NCI-H748 (cell line): Measurements from ENCODE around the gene ZNF281.
"Not testable (repeated sequence)": the region's sequence is repeated elsewhere in the genome, so short reads cannot be mapped to it uniquely, and the experiment has no call there.

ENCODE experiments used
- DNase-seq: peaks from one replicate; lab custom pipeline; 2025; ENCODE audit not compliant: unreplicated experiment; lab: John Stamatoyannopoulos, UW

Gene ZNF281

GRCh38 chr1:200409761-200410565 lies at the start of gene ZNF281:
TSS of gene ZNF281 (minus strand) at chr1:200410036. CDS start at chr1:200409705, 331 bp downstream.
- peak; percentile 96 for DNase-seq

GRCh38 chr1:200458780-200459179 lies 48.9 kb upstream of the ZNF281 start:
- DNase-seq, result peak; percentile 4

GRCh38 chr1:200457810-200458209 lies 48.0 kb upstream of the ZNF281 start:
- DNase-seq, result no peak

GRCh38 chr1:200454425-200454824 lies 44.6 kb upstream of the ZNF281 start:
- no peak for DNase-seq

- DNase-seq, result no peak
These were observed 43.7 kb upstream of the ZNF281 start for GRCh38 chr1:200453553-200453905.

- DNase-seq, result no peak
These were observed 43.2 kb upstream of the ZNF281 start for GRCh38 chr1:200452850-200453552.

- no peak for DNase-seq
These were observed 38.4 kb upstream of the ZNF281 start for GRCh38 chr1:200448034-200448762.

GRCh38 chr1:200445213-200445612 lies 35.4 kb upstream of the ZNF281 start:
- no peak for DNase-seq

- DNase-seq, result no peak
These were observed 34.6 kb upstream of the ZNF281 start for GRCh38 chr1:200444478-200444877.

GRCh38 chr1:200443860-200444259 lies 34.0 kb upstream of the ZNF281 start:
- DNase-seq, result no peak

GRCh38 chr1:200442537-200443156 lies 32.8 kb upstream of the ZNF281 start:
- DNase-seq, result no peak

- no peak for DNase-seq
These were observed 32.2 kb upstream of the ZNF281 start for GRCh38 chr1:200442023-200442422.

GRCh38 chr1:200438911-200439310 lies 29.1 kb upstream of the ZNF281 start:
- no peak for DNase-seq

- not testable (repeated sequence) for DNase-seq
These were observed 28.6 kb upstream of the ZNF281 start for GRCh38 chr1:200438413-200438812.

- DNase-seq, result no peak
These were observed 27.8 kb upstream of the ZNF281 start for GRCh38 chr1:200437556-200438203.

GRCh38 chr1:200437088-200437487 lies 27.3 kb upstream of the ZNF281 start:
- no peak for DNase-seq

- no peak for DNase-seq
These were observed 26.6 kb upstream of the ZNF281 start for GRCh38 chr1:200436436-200436835.

GRCh38 chr1:200435200-200435780 lies 25.5 kb upstream of the ZNF281 start:
- DNase-seq, result no peak

GRCh38 chr1:200433586-200433985 lies 23.8 kb upstream of the ZNF281 start:
- DNase-seq, result no peak

- no peak for DNase-seq
These were observed 22.8 kb upstream of the ZNF281 start for GRCh38 chr1:200432586-200432985.
